ENCODE results near the gene COPE. TPM values are rescaled to one million over a fixed set of nuclear protein-coding genes. Genes with fewer than 3 reads are reported as not detected.

Gene COPE
- total RNA-seq, 1 donor from 2014 or later = 331 TPM

DNA sequence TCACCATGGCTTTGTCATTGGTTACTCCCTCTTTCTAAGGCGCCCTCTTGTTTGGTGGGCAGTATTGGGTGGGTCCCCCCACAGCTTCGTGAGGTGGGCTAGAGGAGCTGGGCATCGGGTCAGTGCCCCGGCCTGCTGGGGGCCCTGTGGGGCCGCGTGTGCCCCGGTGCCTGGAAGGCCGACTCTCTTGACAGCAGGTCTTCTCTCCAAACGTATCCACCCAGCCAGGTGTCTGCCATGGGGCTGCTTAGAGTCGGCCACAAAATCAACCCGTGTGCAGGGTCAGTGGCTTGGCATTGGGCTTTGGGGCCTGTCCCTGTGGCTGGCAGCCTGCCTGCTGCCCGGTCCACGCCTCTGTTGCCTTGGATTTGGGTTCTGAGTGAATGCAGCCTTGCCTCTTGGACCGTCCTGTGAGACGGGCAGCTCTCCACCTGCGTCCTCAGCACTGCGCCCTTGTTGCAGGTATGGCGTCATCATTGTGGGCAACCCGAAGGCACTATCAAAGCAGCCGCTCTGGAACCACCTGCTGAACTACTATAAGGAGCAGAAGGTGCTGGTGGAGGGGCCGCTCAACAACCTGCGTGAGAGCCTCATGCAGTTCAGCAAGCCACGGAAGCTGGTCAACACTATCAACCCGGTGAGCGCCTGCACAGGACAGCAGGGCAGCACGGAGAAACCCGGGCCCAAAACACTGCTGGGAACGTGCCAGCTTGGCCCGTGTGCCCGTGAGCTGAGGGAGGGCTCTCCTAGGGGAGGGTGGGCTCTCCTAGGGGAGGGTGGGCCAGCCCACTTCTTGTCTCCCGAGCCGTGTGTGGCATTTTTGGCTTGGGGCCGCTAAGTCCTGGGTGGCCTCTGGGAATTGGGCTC lies 56.0 kb downstream of the COPE start:
- TF ChIP-seq, protein P1, sequence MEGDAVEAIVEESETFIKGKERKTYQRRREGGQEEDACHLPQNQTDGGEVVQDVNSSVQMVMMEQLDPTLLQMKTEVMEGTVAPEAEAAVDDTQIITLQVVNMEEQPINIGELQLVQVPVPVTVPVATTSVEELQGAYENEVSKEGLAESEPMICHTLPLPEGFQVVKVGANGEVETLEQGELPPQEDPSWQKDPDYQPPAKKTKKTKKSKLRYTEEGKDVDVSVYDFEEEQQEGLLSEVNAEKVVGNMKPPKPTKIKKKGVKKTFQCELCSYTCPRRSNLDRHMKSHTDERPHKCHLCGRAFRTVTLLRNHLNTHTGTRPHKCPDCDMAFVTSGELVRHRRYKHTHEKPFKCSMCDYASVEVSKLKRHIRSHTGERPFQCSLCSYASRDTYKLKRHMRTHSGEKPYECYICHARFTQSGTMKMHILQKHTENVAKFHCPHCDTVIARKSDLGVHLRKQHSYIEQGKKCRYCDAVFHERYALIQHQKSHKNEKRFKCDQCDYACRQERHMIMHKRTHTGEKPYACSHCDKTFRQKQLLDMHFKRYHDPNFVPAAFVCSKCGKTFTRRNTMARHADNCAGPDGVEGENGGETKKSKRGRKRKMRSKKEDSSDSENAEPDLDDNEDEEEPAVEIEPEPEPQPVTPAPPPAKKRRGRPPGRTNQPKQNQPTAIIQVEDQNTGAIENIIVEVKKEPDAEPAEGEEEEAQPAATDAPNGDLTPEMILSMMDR (IDR thresholded peaks at IDR 0.05) = no peak
- Histone ChIP-seq H3K36me3 (peaks cover 95 to 100% of the 10 kb centered on the region in 2 donors), H3K9me3 (no peaks in the 10 kb centered on the region), H3K27me3 (no peaks in the 10 kb centered on the region), H3K4me3 (no peak overlapping the region), H3K27ac (no peak overlapping the region), H3K4me1 (no peaks in the 10 kb centered on the region)
- no peak for DNase-seq (ENCODE audit: low spot score in 2 of 2)
- intact Hi-C loops (cut with DNase I) = no loop called here

DNA sequence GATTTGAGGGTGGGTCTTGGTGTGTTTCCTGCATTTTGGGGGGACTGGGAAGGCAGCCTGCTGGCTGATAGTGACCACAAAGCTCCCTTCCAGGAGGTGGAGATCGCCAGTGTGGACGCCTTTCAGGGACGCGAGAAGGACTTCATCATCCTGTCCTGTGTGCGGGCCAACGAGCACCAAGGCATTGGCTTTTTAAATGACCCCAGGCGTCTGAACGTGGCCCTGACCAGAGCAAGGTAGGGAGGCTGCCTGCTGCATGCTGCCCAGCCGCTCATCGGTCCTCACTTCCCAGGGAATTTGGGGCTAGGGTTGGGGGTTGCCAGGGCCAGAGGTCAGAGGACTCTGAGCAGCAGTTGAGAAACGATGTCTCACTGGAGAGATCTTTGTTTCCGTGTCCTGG lies 57.3 kb downstream of the COPE start:
- no peak for DNase-seq (ENCODE audit: low spot score in 2 of 2)
- H3K27me3 ChIP-seq = no peaks in the 10 kb centered on the region
- peaks cover 96 to 100% of the 10 kb centered on the region in 2 donors for H3K36me3 ChIP-seq
- H3K4me3 ChIP-seq = no peak overlapping the region
- no peaks in the 10 kb centered on the region for H3K4me1 ChIP-seq
- H3K27ac ChIP-seq = no peak overlapping the region
- H3K9me3 ChIP-seq = no peaks in the 10 kb centered on the region
- TF ChIP-seq, protein P1 (IDR thresholded peaks at IDR 0.05) = no peak
- intact Hi-C loops (cut with DNase I) = no loop called here

DNA sequence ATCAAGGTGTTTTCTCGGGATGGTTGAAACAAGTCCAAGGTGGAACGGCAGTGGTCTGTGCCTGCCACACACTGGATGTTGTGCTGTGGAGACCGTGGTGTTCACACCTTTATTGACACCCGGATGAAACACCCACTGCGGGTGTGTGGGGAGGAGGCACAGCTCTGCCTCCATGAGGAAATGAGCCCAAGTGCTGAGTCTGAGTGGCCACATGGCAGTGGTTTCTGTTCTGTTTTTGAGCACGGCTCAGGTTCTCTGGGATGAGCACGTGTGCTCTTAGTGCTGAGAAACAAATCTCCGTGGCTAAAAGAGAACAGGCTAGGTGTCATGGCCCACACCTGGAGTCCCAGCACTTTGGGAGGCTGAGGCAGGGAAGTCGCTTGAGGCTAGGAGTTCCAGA lies 58.0 kb downstream of the COPE start:
- intact Hi-C loops (cut with DNase I) = no loop called here
- peaks cover 99 to 100% of the 10 kb centered on the region in 2 donors for H3K36me3 ChIP-seq
- H3K27ac ChIP-seq = no peak overlapping the region
- H3K4me3 ChIP-seq = no peak overlapping the region
- TF ChIP-seq, protein P1 (IDR thresholded peaks at IDR 0.05) = no peak
- no peaks in the 10 kb centered on the region for H3K4me1 ChIP-seq
- H3K27me3 ChIP-seq = no peaks in the 10 kb centered on the region
- DNase-seq (ENCODE audit: low spot score in 2 of 2) = no peak
- no peaks in the 10 kb centered on the region for H3K9me3 ChIP-seq

DNA sequence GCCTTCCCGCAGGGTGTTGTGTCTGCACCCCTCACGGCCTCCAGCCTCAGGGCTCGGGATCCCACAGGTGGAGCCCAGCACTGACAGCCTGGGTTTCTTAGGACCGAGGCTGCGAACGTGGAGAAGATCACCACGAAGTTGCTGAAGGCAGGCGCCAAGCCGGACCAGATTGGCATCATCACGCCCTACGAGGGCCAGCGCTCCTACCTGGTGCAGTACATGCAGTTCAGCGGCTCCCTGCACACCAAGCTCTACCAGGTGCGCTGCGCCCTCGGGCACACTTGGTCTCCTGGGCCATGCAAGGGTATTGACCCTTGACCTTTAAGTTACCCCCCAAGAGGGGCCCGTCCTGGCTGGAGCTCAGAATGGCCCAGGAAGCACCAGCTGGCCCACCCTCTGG lies 58.5 kb downstream of the COPE start:
- TF ChIP-seq, protein P1 (IDR thresholded peaks at IDR 0.05) = no peak
- no peak overlapping the region for H3K4me3 ChIP-seq
- no peaks in the 10 kb centered on the region for H3K27me3 ChIP-seq
- no peaks in the 10 kb centered on the region for H3K9me3 ChIP-seq
- DNase-seq (ENCODE audit: low spot score in 2 of 2) = no peak
- H3K27ac ChIP-seq = no peak overlapping the region
- intact Hi-C loops (cut with DNase I) = no loop called here
- H3K4me1 ChIP-seq = no peaks in the 10 kb centered on the region
- peaks cover 99 to 100% of the 10 kb centered on the region in 2 donors for H3K36me3 ChIP-seq

DNA sequence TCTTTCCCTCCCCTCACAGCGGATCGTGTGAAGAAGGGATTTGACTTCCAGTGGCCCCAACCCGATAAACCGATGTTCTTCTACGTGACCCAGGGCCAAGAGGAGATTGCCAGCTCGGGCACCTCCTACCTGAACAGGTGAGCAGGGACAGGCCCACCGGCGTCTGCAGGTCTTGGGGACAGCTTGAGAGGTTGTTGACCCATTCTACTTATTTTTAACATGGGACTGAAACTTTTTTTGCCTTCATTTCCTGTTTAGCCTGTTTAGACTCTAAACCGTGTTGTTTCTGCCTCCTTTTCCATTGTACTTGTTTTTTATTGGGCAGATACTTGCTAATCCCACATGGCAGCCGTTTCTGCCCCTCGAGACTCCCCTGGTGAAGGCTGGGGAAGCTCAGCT lies 58.9 kb downstream of the COPE start:
- TF ChIP-seq, protein P1 (IDR thresholded peaks at IDR 0.05) = no peak
- intact Hi-C loops (cut with DNase I) = no loop called here
- no peak overlapping the region for H3K4me3 ChIP-seq
- no peak overlapping the region for H3K27ac ChIP-seq
- H3K36me3 ChIP-seq = peaks cover 99 to 100% of the 10 kb centered on the region in 2 donors
- H3K4me1 ChIP-seq = no peaks in the 10 kb centered on the region
- H3K27me3 ChIP-seq = no peaks in the 10 kb centered on the region
- no peak for DNase-seq (ENCODE audit: low spot score in 2 of 2)
- no peaks in the 10 kb centered on the region for H3K9me3 ChIP-seq
